DMS153 treated with DMSO at 0.1 percent for 48 hours (cell line): Measurements from ENCODE around the gene ZNF524.

Source experiments
- DNase-seq: peaks from one replicate; lab custom pipeline; 2025; ENCODE audit not compliant: unreplicated experiment; lab: John Stamatoyannopoulos, UW

The ZNF524 gene

DNA sequence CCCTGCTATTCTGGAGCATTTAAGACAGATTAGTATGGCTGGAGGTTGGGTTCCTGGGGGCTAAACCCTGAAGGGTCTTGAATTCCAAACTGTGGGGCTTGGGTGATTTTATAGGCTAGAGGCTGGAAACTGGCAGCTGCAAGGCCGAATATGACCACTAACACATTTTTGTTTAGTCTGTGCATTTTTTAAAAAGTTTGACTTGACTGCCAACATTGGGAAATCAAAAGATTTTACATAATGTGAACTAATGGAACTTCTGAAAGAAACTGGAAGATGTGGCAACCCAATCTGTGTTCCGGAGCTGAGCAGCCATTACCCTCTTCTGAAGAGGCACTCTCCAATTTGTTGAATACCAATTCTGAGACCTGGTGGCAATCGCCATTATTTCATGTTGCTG, 19.2 kb downstream of the ZNF524 start:
- no peak for DNase-seq

DNA sequence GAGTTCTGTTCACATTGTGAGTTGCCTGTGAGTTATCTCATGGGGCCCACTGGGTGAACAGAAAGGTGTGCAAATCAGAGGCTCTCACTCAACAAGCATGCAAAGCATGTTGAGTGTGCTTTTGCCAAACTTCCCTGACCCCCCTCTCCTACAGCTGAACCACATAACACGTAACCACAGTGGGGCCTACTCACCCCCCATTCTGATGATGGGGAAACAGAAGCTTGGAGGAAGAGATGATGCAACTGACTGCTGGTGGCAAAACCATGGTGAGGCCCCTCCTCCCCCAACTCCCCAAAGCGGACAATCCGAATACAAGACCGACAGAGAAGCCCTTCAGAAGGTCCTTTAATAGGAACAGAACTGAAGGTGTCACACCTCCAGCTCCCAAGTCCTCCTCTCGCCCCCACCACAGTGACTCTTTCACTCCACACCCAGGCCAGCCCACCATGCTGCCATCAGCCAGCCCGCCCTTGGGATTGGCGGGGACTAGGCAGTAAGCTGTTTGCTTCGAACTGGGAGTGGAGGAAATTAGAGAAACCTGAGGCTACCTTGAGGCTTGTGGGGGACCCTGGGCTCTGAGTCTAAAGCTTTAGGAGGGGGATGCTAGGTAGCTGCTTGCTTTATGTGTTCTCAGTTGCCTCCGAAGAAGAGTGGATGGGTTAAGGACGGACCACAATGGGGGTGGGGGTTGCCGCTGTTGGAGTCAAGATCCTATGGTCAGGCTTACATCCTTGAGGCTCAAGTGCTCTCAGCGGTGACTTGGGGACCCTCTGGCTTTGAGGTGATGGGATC, 20.5 kb downstream of the ZNF524 start:
- DNase-seq: no peak

DNA sequence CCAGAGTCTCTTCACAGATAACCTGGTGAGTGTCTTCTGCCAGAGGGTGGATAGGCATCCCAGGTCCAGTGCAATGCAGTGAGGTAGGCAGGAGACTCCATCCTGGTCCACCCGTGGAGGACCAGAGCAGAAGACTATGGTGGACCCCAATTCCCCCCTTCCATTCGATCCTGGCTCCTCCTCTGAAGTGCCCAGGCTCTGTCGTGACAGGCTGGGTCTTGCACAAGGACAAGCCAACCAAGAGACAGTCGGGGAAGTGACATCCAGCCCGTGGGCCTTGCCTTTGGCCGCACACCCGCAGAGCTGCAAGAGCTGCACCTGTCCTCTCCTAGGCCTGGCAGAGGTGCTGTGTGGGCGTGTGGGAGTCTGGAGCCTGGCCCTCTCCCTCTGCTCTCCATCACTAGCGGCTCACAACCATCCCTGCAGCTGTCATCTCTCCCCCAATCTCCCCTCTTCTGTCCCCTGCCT, 21.2 kb downstream of the ZNF524 start:
- DNase-seq: no peak

DNA sequence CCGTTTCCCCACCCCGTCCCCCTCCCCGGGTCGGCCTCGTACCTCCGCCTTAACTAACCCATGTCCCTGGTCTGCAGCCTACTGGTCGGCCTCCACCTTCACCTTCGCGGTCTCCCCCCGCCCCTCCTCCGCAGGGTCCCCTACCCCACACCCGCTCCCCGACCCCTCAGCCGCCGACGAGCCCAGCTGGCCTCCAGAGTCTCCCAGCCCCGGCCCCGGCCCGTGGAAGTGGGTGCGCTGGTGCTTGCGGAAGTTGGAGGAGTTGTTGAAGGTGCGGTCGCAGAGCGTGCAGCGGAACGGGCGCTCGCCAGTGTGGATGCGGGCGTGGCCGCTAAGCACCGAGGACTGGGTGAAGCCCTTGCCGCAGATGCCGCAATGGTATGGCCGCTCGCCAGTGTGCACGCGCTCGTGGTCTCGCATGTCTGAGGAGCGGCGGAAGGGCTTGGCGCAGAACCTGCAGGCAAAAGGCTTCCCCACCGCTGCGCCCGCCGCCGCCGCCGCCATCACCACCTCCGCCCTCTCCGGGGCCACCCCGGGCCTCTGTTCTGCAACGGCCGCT, 21.7 kb downstream of the ZNF524 start:
- no peak for DNase-seq

DNA sequence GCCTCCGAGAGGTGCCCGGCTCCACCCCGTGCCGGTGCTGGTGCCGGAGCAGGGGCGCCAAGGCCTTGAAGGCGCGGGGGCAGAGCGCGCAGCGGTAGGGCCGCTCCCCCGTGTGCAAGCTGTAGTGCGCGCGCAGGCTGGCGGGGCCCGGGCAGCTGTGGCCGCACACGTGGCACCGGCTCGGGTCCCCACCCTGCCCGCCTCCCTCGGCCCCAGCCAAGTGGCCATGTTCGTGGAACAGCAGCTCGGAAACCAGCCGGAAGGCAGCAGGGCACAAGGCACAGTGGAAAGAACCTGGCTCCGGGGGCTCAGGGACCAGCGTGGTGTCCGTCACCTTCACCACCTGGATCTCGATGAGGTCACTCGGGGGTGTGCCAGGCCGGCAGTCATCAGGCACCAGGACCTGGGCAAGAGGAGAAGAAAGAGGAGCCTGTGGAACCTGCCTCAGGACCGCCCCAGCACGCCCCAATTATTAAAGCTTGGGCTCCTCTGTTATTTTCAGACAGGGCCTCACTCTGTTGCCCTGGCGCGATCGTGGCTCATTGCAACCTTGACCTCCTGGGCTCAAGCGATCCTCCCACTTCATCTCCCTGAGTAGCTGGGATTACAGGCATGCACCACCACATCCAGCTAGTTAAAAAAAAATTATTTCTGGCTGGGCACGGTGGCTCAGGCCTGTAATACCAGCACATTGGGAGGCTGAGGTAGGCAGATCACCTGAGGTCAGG, 22.3 kb downstream of the ZNF524 start:
- DNase-seq: no peak

DNA sequence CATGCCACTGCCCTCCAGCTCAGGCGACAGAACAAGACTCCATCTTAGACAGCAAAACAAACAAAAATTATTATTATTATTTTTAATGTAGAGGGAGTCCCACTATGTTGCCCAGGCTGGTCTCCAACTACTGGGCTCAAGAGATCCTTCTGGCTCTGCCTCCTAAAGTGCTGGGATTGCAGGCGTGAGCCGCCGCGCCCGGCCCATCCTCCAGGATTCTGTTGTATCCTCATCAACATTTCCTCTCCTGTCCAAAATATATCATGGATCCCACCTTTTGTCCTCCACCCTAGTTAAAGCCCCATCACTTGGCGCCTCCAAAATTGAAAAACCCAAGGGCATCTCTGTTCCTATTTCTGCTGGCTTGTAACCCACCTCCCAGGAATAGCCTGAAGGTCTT, 23.0 kb downstream of the ZNF524 start:
- DNase-seq: no peak

DNA sequence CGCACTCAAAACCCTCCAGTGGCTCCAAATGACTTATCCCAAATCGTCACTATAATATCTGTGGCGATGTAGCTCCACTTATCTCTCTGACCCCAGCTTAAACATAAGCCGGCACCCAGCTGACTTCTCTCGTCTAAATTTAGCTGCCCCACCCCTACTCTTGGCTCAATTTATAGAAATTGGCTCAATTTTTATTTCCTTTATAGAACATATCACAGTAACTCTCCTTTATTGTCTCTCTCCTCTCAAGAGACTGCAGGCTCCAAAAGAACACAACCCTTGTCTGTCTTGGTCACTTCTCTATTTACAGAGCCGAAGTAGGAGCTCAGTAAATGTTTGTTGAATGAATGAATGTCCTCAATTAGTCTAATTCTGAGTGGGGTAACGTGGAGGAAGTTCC, 23.5 kb downstream of the ZNF524 start:
- no peak for DNase-seq

DNA sequence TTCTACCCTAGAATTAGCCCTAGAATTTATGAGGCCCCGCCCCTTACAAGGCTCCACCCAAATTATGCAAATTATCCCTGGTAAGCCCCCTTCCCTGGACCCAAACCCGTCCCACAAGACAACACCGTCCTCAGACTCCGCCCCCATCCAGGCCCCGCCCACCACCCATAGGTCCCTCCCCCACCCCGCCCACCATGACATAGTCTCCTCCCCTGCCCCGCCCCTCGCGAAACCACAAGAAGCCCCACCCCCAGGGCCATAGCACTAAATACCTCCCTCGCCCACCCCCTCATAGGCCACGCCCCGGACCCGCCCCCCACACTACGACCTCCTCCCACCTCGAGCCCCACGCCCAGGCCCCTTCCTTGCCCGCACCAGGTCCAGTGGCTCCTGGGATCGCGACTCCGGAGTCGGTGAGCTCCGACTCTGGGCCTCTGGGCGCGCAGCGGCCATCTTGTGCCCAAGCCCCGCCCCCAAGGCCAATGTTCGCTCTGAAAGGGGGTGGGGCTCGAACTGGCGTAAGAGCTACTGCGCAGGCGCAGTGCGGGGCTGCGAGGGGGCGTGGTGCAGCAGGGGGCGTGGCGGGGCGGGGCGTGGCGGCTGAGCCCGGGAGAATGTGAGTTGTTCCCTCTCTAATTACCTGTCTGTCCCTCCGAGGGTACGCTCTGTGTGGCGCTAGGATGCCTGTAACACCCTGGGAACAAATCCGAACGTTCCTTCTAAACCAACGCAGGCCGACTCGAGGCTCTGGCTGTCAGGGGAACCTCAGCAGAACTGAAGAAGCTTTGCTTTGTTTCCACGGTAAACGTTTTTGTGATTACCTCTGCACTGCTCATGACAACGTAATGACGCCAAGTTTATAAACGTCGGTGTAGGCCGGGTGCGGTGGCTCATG, 24.3 kb downstream of the ZNF524 start, which contains the start of gene ZNF784:
Gene ZNF784, minus strand, starts transcription at position 458 of the 895 bp plus-strand sequence. Its CDS starts 5 bp downstream, at position 453.
- peak; percentile 89 for DNase-seq

DNA sequence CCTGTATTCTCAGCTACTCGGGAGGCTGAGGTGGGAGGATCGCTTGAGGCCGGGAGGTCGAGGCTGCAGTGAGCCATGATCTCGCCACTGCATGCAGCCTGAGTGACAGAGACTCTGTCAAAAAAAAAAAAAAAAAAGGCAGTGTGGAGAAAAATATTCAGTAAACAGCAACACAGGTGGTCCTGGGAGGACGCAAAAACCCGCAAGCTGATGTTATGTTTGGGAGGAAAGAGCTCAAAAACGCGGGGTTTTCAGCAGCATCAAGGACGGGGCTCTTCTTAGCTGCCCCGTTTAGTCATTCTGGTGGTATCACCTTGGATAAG, 24.9 kb downstream of the ZNF524 start:
- no peak for DNase-seq

DNA sequence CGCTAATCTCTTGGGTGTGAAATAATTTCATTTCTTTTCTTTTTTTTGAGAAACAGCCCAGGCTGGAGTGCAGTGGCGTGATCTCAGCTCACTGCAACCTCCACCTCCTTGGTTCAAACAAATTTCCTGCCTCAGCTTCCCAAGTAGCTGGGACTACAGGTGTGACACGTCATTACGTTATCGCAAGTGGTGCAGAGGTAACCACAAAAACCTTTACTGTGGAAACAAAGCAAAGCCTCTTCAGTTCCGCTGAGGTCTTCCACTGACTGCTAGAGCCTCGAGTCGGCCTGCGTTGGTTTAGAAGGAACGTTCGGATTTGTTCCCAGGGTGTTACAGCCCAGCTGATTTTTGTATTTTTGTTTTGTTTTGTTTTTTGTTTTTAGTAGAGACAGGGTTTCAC, 26.3 kb downstream of the ZNF524 start:
- no peak for DNase-seq

DNA sequence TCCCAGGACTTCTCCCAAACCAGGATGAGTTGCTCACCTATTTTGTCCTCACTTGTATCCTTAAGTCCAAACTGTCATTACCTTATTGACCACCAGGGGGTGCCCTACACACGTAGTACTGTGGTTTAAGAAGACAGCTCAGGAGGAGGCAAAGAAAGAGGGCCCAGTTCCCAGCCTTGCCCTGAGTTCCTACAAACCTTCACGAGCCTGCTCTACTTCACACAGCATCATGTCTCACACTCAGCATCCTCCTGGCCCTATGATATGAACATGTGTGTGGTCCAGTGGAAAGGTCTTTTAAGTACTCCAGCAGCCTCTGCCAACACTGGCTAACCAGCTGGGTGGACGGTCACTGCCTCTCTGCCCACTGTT, 32.4 kb downstream of the ZNF524 start:
- DNase-seq: peak; percentile 68

DNA sequence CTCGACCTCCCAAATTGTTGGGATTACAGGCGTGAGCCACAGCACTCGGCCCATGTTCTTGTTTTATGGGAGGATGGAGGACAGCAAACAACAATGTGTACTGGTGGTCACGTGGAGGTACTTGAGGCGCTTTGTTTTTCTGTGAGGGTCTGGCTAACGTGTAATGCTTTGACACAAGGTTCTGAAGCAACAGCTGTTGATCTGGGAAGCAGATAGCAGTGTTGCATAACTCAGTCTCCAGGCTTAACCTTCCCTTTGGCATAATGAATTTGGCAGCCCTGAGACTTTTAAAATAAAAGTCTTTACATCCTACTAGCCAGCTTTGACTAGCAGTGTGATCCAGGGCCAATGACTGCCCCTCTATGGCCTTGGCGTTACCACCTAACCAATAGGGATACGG, 33.8 kb downstream of the ZNF524 start:
- no peak for DNase-seq

DNA sequence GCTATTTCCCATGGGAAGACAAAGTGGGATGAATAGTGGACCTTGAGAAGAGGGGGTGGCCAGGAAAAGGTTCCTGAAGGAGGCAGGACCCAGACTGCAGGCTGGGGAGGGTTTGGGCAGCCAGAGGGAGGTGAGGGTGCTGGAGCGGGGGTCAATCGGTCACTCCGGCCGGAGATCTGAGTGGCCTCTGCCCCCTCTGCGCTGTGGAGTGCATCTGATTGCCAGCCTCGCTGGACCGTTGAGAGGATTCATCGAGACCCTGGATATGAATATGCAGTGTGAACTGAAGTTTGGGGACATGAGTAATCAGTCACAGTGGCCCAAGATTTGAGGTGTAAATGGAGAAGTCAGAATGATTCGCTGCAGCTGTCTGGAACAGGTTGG, 35.2 kb downstream of the ZNF524 start:
- no peak for DNase-seq

DNA sequence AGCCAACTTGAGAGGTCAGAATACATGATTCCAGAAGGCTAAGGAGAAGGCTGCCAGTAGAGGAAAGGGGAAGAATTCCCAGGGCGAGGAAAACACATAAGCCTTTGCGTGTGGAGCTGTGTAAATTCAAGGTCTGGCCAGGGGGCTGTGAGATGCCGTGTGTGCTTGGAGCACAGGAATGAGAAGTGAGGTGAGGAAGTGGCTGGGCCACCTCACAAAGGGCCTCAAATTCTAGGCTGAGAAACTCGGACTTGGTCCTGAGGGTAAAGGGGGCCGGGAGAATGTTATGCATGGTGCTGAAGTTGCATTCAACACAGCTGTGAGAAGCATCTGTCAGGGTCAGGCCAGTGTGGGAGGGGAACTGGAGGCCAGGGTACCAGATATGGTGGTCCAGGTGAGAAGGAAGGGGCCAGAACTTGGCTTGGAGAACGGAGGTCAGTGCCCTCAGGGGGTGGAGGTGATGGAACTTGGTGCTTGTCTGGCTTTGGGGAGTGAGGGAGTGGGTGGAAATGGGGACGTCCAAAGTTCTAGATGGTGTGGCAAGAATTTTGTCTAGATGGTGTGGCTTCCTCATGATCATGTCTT, 35.9 kb downstream of the ZNF524 start:
- no peak for DNase-seq

DNA sequence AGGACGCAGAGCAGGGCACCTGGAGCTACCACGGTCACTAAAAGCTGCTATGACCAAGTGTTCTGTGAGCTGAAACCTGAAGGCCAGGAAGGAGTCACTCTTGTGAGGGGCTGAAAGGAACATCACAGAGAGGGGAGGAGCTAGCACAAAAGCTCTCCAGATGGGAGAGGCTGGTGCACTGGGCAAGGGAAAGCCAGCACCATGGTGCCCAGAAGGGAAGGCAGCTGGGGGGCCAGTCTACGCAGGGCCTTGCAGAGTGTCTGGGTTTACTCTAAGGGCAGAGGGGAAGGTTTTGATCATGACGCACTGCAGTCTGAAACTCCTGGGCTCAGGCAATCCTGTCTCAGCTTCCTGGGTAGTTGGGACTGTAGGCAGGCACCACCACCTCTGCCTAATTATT, 36.6 kb downstream of the ZNF524 start:
- no peak for DNase-seq

DNA sequence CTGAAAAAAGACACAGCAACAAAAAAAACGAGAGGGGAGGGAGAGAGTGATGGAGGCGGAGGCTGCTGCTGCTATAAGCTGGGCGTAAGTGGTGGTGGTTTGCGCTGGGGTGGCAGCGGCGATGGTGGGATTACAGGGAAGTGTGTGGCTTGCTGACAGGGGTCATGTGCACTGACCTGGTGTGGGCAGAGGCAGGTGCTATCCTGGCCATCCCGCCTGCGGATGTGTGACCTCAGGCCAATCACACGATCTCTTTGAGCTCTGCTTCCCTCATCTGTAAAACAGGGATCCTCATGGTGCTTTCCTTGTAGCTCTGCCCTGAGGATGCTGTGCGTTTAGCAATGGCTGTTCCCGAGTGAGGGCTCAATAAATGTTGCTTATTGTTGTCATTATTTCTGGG, 37.4 kb downstream of the ZNF524 start:
- no peak for DNase-seq

DNA sequence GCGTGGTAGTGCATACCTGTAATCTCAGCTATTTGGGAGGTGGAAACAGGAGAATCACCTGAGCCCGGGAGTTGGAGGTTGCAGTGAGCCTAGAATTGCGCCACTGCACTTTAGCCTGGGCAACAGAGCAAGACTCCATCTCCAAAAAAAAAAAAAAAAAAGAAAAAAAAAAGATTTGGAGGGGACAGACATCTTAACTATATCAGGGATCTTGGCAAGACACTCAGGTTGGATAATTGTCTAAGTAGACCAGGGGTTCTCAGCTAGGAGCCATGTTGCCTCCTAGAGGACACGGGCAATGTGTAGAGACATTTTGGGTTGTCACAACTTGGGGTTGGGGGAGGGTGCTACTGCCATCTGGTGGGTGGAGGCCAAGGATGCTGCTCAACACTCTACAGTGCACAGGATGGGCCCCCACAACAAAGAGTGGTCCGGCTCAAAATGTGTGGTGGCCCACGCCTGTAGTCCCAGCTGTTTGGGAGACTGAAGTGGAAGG, 38.8 kb downstream of the ZNF524 start:
- no peak for DNase-seq

DNA sequence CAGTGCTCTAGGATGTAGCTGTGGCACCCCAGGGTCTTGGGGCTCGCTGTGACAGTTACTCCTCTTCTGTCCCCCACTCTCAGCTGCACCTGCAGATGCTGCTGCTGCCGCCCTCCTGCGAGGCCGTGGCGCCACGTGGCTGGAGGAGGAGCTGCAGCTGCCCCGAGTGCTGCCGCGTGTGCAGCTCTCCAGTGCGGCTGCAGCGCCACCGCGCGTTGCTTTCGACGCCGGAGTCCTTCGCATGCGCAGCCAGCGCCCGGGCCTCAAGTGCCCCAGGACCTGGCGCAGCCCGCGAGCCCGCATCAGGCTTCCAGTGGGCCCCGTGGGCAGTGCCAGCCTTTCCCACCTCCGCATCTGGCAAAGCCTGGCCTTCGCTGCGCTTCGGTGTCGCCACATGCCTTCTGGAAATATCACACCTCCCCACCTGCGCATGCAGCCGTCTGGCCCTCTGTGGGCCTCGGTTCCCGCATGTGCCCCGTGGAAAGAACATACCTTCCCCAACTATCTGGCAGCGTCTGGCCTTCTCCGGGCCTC, 40.0 kb downstream of the ZNF524 start:
- peak; percentile 44 for DNase-seq

DNA sequence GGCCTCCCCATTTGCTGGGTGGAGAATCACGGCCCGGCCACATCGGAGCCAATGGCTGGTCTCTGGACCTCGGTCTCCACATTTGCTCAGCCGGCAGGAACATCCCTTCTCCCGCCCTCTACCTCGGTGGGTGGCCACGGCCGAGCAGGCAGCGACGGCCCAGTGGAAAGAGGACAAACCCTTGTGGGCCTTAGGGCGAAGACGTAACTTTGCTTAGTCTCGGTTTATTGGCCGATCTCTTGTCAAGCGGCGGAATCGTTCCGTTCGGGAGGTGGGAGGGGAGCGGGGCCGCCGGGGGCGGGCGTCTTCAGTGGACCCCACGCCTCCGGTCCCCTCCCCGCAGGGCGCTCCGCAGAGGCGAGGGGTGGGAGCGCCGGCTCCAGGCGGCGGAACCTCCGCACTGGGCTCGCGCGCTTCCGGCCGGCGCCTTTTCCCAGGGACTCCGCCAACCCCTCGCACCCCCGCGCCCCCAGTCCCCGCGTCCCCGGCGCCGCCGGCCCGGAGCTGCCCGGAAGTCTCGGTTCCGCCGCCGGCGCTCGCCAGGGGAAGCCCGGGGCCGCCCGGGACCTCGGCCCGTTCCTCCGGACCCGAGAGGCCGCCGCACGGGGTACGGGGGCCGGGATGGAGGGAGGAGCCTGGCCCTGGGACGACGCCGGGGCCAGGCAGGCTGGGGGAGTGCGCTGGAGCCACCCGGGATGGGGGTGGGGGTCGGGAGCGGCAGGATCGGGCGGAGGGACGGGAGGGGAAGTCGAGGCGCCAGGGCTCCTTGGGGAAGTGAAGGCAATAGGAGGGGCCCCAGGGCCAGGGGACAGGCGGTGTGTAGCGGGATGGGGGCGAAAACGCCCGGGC, 40.7 kb downstream of the ZNF524 start, which contains the start of gene ZNF580:
Gene ZNF580, plus strand, starts transcription at position 426 of the 849 bp plus-strand sequence. CDS start 1,507 bp downstream, outside the sequence.
- DNase-seq: peak; percentile 39
